ENCODE results near the gene CARM1.
"Not testable (repeated sequence)": the region's sequence is repeated elsewhere in the genome, so short reads cannot be mapped to it uniquely, and the experiment has no call there.

The CARM1 gene

GRCh38 chr19:10870955-10871603, at the start of gene CARM1:
TSS of gene CARM1 (plus strand) at chr19:10871553. CDS start at chr19:10871703, 150 bp downstream.
- DNase-seq (ENCODE audit: low read depth): peak; percentile 98

- no peak for DNase-seq (ENCODE audit: low read depth)
These were observed 47.7 kb upstream of the CARM1 start for GRCh38 chr19:10823690-10824089.

GRCh38 chr19:10826231-10826630, 45.1 kb upstream of the CARM1 start:
- DNase-seq (ENCODE audit: low read depth): no peak

- DNase-seq (ENCODE audit: low read depth): no peak
These were observed 44.5 kb upstream of the CARM1 start for GRCh38 chr19:10826846-10827245.

- DNase-seq (ENCODE audit: low read depth): no peak
These were observed 42.2 kb upstream of the CARM1 start for GRCh38 chr19:10828981-10829821.

GRCh38 chr19:10829967-10830366, 41.4 kb upstream of the CARM1 start:
- no peak for DNase-seq (ENCODE audit: low read depth)

GRCh38 chr19:10830370-10830769, 41.0 kb upstream of the CARM1 start:
- no peak for DNase-seq (ENCODE audit: low read depth)

- DNase-seq (ENCODE audit: low read depth): no peak
These were observed 40.2 kb upstream of the CARM1 start for GRCh38 chr19:10830931-10831779.

- DNase-seq (ENCODE audit: low read depth): no peak
These were observed 39.1 kb upstream of the CARM1 start for GRCh38 chr19:10831987-10832938.

- DNase-seq (ENCODE audit: low read depth): no peak
These were observed 38.4 kb upstream of the CARM1 start for GRCh38 chr19:10832939-10833296.

- DNase-seq (ENCODE audit: low read depth): no peak
These were observed 36.1 kb upstream of the CARM1 start for GRCh38 chr19:10835089-10835753.

GRCh38 chr19:10835754-10836478, 35.4 kb upstream of the CARM1 start, which contains the start of gene TMED1:
TSS of gene TMED1 (minus strand) at chr19:10836212. CDS start at chr19:10836191, 21 bp downstream.
- peak; percentile 99 for DNase-seq (ENCODE audit: low read depth)

- peak; percentile 76 for DNase-seq (ENCODE audit: low read depth)
These were observed 34.6 kb upstream of the CARM1 start for GRCh38 chr19:10836479-10837330.

GRCh38 chr19:10837649-10838048, 33.7 kb upstream of the CARM1 start:
- DNase-seq (ENCODE audit: low read depth): not testable (repeated sequence)

- DNase-seq (ENCODE audit: low read depth): no peak
These were observed 33.0 kb upstream of the CARM1 start for GRCh38 chr19:10838377-10838776.

GRCh38 chr19:10839114-10840050, 32.0 kb upstream of the CARM1 start:
- DNase-seq (ENCODE audit: low read depth): no peak

- DNase-seq (ENCODE audit: low read depth): no peak
These were observed 28.6 kb upstream of the CARM1 start for GRCh38 chr19:10842788-10843187.
